HG03060 (cell line): ENCODE results near the gene LRAT.
"Not testable (repeated sequence)": the region's sequence is repeated elsewhere in the genome, so short reads cannot be mapped to it uniquely, and the experiment has no call there.

Source experiments
- ATAC-seq: cut with Tn5 transposase; IDR thresholded peaks from one replicate; pipeline ENCODE4 v1.9.1; 2021; ENCODE audit warnings: low read depth, moderate number of reproducible peaks; ENCODE audit not compliant: unreplicated experiment

The LRAT gene

DNA sequence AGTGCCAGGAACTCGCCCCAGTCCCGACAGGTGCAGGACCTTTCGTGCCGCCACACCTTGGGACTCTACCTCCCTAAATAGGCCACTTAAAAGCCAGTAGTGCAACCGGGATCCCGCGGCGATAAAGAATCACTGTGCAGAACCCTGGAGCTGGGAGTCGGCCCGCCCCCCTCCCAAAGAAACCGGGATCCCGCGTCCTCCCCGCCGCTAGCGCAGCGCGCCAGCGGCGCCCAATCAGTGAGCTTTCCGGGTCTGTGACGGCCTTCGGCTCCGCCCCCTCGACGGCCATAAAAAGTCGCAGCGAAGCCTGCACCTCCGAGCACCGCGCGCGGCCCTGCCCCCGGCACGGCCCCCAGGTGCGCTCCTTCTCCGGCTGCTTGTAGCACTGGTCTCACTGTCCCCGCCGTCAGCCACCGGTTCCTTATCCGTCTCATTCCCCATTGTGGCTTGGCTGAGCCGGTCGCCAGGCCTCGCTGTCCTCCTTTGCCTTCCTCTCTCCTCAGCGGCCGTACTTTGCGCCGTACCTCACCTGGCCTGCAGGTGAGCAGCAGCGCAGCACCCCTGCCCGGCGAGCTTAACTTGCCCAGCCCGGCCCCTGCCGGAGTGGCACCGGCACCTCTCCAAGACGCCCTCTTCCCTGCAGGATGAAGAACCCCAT, at the start of gene LRAT:
LRAT (plus strand) TSS at position 318 of the 658 bp plus-strand sequence; CDS start at position 645, 327 bp downstream.
- peak; percentile 67 for ATAC-seq

GRCh38 chr4:154707877-154708276, 35.9 kb upstream of the LRAT start:
- ATAC-seq: no peak

DNA sequence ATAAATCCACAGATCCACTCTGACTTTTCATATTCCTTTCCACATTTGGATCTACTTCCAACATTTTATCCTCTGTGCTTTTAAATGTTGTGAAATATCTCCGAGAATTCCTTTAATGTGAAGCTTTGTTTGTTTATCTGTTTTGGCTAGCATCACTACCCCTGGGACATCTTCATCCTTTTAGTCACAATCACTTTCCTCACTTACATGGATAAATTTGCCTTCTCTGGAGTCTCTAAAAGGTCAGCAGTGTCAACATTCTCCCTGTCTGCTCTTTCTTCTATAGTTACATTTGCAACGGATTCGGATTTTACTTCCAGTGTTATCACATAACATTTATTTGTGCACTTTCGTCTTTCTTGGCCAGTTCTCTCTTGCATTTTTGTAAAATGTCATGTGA, 34.2 kb upstream of the LRAT start:
- ATAC-seq: no peak

- no peak for ATAC-seq
These were observed 32.3 kb upstream of the LRAT start for GRCh38 chr4:154711522-154711921.

GRCh38 chr4:154714339-154715040, 29.3 kb upstream of the LRAT start:
- no peak for ATAC-seq

DNA sequence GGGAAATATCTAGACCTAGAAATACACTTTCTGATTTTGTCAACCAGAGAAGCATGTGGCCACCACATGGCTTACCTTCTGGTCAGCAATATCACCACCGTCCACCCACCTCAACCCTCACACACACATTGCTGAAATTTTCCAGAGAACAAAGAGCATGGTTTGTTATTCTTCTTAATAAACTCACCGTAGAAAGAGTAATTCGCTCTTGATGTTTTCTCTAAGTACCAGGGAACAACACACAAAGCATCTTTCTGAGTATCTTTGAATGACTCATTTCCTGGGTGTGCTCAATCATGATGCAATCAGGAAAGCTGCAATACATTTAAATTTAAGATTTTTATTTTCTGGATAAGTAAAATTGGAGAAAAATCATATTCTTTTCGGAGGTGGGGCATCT, 24.7 kb upstream of the LRAT start:
- ATAC-seq: no peak

GRCh38 chr4:154720123-154720522, 23.7 kb upstream of the LRAT start:
- peak; percentile 91 for ATAC-seq

DNA sequence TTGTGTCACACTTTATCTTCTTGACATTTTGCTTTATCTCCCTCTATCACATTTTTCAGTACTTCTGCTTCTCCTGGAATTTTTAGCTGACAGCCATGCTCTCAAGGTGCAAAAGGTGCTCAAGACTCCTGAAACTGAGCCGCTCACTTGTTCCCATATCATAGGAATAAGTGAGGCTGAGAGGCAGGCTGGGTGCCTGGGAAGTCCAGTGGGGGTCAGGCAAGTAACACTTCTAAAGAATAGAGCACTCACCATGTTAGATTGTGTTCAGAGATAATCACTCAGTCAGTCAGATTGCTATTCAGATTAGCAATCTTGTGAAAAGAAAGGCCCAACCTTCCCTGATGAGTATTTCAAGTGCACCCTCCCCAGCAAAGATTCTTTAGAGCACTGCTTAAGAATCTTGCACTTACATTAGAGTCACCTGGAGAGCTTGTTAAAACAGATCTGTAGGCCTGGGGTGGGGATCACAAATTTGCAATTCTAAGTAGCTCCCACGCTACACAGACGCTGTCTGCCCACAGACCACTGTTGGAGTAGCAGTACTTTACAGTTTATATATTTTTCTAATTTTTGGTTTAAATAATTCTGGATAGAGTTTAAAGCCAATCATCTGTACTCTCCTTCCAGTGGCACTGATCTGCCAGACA, 23.1 kb upstream of the LRAT start:
- no peak for ATAC-seq

GRCh38 chr4:154722262-154722661, 21.5 kb upstream of the LRAT start:
- ATAC-seq: no peak

- not testable (repeated sequence) for ATAC-seq
These were observed 20.2 kb upstream of the LRAT start for GRCh38 chr4:154723601-154724000.

- no peak for ATAC-seq
These were observed 16.3 kb upstream of the LRAT start for GRCh38 chr4:154727540-154727939.

GRCh38 chr4:154731756-154732155, 12.0 kb upstream of the LRAT start:
- no peak for ATAC-seq

GRCh38 chr4:154732669-154733068, 11.1 kb upstream of the LRAT start:
- ATAC-seq: no peak

GRCh38 chr4:154736770-154737169, 7.0 kb upstream of the LRAT start:
- no peak for ATAC-seq

DNA sequence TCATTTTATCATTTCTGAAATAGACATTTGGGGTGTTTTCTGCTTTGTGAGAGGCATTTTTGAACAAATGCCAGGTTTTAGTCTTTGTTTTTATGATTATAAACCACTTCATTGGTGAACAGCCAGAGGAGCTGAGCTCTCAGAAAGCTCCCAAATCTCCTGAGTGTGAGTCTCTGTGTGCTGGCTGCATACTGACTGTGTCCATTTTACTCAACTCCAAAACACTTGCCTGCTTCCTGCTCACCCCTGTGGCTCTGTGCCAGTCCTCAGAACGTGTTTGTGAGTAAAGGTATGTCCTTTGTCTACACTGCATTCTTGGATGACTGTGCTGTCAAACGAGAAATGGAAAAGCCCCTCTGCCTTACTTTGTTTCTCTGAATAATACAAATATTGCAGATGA, 5.4 kb upstream of the LRAT start:
- no peak for ATAC-seq

DNA sequence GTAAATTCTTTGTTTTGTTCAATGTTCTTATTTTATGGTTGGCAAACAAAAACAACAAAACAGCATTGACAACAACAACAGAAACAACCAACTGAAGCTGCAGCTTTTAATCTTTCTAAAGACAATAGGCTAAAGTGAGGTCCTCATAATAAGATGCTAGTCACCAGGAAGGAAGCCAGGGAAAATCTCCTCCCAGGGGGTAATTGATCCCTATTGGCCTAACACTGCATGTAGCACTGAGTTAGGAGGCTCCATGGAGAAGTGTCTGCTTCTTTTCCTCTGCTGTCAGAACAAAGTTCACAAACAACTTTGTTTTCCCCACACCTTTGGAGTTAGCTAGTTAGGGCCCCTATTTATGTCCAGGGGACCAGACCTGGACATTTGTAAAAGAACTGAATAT, 4.7 kb upstream of the LRAT start:
- no peak for ATAC-seq

- no peak for ATAC-seq
These were observed 3.3 kb upstream of the LRAT start for GRCh38 chr4:154740462-154740861.

- ATAC-seq: no peak
These were observed 2.6 kb upstream of the LRAT start for GRCh38 chr4:154741131-154741665.

GRCh38 chr4:154741922-154742850, 1.6 kb upstream of the LRAT start:
- ATAC-seq: no peak

DNA sequence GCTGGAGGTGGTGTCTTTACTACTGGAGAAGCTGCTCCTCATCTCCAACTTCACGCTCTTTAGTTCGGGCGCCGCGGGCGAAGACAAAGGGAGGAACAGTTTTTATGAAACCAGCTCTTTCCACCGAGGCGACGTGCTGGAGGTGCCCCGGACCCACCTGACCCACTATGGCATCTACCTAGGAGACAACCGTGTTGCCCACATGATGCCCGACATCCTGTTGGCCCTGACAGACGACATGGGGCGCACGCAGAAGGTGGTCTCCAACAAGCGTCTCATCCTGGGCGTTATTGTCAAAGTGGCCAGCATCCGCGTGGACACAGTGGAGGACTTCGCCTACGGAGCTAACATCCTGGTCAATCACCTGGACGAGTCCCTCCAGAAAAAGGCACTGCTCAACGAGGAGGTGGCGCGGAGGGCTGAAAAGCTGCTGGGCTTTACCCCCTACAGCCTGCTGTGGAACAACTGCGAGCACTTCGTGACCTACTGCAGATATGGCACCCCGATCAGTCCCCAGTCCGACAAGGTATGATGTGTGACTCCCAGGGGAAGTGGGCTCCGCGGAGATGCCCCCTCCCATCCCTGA, 634 bp downstream of the LRAT start:
- no peak for ATAC-seq
